CD4-positive, alpha-beta T cell treated with Interleukin-4 for 4 hours (primary cell): ENCODE data around the gene SETX.

ENCODE experiments used
- DNase-seq: peaks from one replicate; pipeline ENCODE4 v3.0.0-alpha.2; 2020

SETX gene

GRCh38 chr9:132356324-132356924 is 1.6 kb upstream of the SETX start:
- no peak for DNase-seq

- peak; percentile 11 for DNase-seq
Measured at GRCh38 chr9:132351404-132352045, 3.3 kb downstream of the SETX start.

- peak; percentile 40 for DNase-seq
Measured at GRCh38 chr9:132350861-132351315, 3.9 kb downstream of the SETX start.

GRCh38 chr9:132348676-132349075 is 6.1 kb downstream of the SETX start:
- no peak for DNase-seq

- DNase-seq = no peak
Measured at GRCh38 chr9:132346177-132346576, 8.6 kb downstream of the SETX start.

GRCh38 chr9:132341177-132341840 is 13.5 kb downstream of the SETX start:
- DNase-seq = no peak

GRCh38 chr9:132334364-132334763 is 20.4 kb downstream of the SETX start:
- no peak for DNase-seq

- DNase-seq = no peak
Measured at GRCh38 chr9:132333556-132333955, 21.2 kb downstream of the SETX start.

GRCh38 chr9:132328580-132328979 is 26.2 kb downstream of the SETX start:
- DNase-seq = no peak

- no peak for DNase-seq
Measured at GRCh38 chr9:132327537-132327936, 27.2 kb downstream of the SETX start.

GRCh38 chr9:132324425-132324824 is 30.4 kb downstream of the SETX start:
- no peak for DNase-seq

- no peak for DNase-seq
Measured at GRCh38 chr9:132319421-132320110, 35.2 kb downstream of the SETX start.

- DNase-seq = no peak
Measured at GRCh38 chr9:132312873-132313272, 41.9 kb downstream of the SETX start.

- no peak for DNase-seq
Measured at GRCh38 chr9:132312426-132312825, 42.4 kb downstream of the SETX start.

- no peak for DNase-seq
Measured at GRCh38 chr9:132311978-132312377, 42.8 kb downstream of the SETX start.

GRCh38 chr9:132309056-132309455 is 45.7 kb downstream of the SETX start:
- DNase-seq = no peak

GRCh38 chr9:132301521-132301920 is 53.3 kb downstream of the SETX start:
- DNase-seq = no peak

GRCh38 chr9:132299221-132299620 is 55.6 kb downstream of the SETX start:
- DNase-seq = no peak

- no peak for DNase-seq
Measured at GRCh38 chr9:132295181-132295580, 59.6 kb downstream of the SETX start.

GRCh38 chr9:132293145-132293721 is 61.6 kb downstream of the SETX start:
- DNase-seq = peak; percentile 11

GRCh38 chr9:132288966-132289365 is 65.8 kb downstream of the SETX start:
- DNase-seq = no peak

- no peak for DNase-seq
Measured at GRCh38 chr9:132288361-132288760, 66.4 kb downstream of the SETX start.

- DNase-seq = no peak
Measured at GRCh38 chr9:132287256-132287760, 67.5 kb downstream of the SETX start.
